Type B pancreatic cell (in vitro differentiated cells): ENCODE data around the gene ABI3BP. TPM values are rescaled to one million over a fixed set of nuclear protein-coding genes. Genes with fewer than 3 reads are reported as not detected.

Experiments used
- DNase-seq: peaks from one replicate; pipeline ENCODE4 v3.0.0; 2021; ENCODE audit warnings: mixed read lengths; ENCODE audit not compliant: unreplicated experiment; ENCODE audit errors: extremely low spot score
- H3K27ac Mint-ChIP-seq: 2 replicates; pipeline ENCODE4 v1.8.0; 2021; ENCODE audit warnings: mild to moderate bottlenecking, mixed read lengths
- H3K27me3 Mint-ChIP-seq: 2 replicates; pipeline ENCODE4 v1.8.0; 2021; ENCODE audit warnings: mixed read lengths
- H3K36me3 Mint-ChIP-seq: 2 replicates; pipeline ENCODE4 v1.8.0; 2021; ENCODE audit warnings: mixed read lengths
- H3K4me1 Mint-ChIP-seq: one replicate; pipeline ENCODE4 v1.8.0; 2021; ENCODE audit warnings: mixed read lengths; ENCODE audit not compliant: unreplicated experiment
- H3K4me3 Mint-ChIP-seq: 2 replicates; pipeline ENCODE4 v1.8.0; 2021; ENCODE audit warnings: mild to moderate bottlenecking, mixed read lengths
- H3K9me3 Mint-ChIP-seq: 2 replicates; pipeline ENCODE4 v1.8.0; 2021; ENCODE audit warnings: mixed read lengths
- total RNA-seq: library from RNA; stranded (reverse); gene quantifications from 2 replicates; pipeline ENCODE4 v1.2.1, GENCODE V29; 2021; ENCODE audit warnings: low replicate concordance
- TF ChIP-seq, protein P1 (sequence below): fragments of 200-600 bp; sonication (generic); conservative IDR thresholded peaks from 2 replicates; pipeline ENCODE4 v1.5.0; 2021; ENCODE audit warnings: antibody characterized with exemption, mild to moderate bottlenecking

Gene ABI3BP
- total RNA-seq, 1 donor from 2014 or later: 7.3 TPM

DNA sequence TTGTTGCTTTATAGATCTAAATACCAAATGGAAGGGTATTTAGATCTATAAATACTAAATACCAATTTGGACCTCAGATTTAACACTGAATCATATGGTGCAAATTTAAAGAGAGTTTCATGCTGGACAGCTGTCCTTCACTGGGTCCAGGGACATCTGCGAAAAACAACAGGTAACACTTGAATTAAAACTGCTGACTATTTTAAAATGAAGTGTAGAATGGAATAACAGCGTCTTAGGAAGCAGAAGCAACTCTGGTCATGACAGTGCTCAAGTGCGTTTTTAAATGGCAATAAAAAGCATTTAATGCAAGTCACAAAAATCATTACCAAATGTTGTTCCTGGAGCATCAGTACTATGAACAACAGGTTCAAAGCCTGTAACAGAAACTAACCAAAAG, 177.6 kb downstream of the ABI3BP start:
- TF ChIP-seq, protein P1, sequence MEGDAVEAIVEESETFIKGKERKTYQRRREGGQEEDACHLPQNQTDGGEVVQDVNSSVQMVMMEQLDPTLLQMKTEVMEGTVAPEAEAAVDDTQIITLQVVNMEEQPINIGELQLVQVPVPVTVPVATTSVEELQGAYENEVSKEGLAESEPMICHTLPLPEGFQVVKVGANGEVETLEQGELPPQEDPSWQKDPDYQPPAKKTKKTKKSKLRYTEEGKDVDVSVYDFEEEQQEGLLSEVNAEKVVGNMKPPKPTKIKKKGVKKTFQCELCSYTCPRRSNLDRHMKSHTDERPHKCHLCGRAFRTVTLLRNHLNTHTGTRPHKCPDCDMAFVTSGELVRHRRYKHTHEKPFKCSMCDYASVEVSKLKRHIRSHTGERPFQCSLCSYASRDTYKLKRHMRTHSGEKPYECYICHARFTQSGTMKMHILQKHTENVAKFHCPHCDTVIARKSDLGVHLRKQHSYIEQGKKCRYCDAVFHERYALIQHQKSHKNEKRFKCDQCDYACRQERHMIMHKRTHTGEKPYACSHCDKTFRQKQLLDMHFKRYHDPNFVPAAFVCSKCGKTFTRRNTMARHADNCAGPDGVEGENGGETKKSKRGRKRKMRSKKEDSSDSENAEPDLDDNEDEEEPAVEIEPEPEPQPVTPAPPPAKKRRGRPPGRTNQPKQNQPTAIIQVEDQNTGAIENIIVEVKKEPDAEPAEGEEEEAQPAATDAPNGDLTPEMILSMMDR: no peak
- Mint-ChIP-seq H3K9me3 (no peaks in the 10 kb centered on the region), H3K4me3 (no peak overlapping the region), H3K27ac (no peak overlapping the region), H3K36me3 (no peaks in the 10 kb centered on the region), H3K27me3 (peaks cover 30% of the 10 kb centered on the region), H3K4me1 (no peaks in the 10 kb centered on the region)
- DNase-seq: no peak

DNA sequence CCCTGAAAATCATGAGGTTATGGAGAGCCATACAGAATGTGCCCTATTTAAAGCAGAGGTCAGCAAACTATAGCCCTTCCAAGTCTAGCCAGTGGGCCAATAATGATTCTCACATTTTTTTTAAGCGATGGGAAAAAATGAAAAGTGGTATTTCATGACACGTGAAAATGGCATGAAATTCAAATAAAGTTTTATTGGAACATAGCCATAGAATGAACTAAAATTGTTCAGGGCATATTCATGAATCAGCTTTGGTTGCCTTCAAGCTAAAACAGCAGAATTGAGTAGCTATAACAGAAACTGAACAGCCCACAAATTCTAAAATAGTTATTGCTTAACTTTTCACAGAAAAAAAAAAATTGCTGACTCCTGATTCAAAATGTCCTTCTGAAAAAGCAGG, 179.4 kb downstream of the ABI3BP start:
- Mint-ChIP-seq H3K27ac (no peak overlapping the region), H3K4me3 (no peak overlapping the region), H3K4me1 (no peaks in the 10 kb centered on the region), H3K9me3 (no peaks in the 10 kb centered on the region), H3K27me3 (peaks cover 27% of the 10 kb centered on the region), H3K36me3 (no peaks in the 10 kb centered on the region)
- TF ChIP-seq, protein P1: no peak
- no peak for DNase-seq

DNA sequence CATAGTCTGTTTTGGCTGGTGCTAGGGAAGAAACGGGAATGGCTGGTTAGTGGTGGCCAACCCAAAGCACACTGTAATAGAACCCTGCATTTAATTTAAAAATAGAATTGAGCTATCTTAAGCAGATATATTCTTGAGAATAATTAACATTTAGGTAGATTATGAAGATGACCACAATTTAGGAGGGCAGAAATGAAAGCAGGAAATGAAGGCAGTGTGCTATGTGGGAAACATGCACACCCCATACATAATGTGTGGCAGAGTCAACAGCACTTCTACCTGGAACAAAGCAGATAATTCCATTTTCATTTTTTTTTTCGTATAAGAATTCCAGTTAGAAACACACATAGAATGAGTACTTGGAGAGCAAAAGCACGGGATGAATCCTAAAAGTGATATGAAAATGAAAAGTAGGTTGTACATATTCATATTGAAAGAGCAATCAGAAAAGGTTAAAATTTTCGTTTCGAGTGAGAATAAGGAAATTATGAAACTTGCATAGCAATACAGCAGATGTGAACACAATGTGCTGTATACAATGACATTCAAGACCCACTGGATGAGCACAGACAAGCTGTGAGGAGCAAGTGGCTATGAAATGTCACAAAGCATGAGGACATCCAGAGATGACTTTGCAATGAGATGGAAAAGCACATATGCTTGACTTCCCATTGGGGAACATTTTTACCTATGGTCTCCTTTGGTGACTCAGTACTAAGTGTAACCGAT, 181.3 kb downstream of the ABI3BP start:
- H3K27ac Mint-ChIP-seq: no peak overlapping the region
- no peaks in the 10 kb centered on the region for H3K36me3 Mint-ChIP-seq
- H3K4me3 Mint-ChIP-seq: no peak overlapping the region
- peaks cover 22% of the 10 kb centered on the region for H3K27me3 Mint-ChIP-seq
- no peaks in the 10 kb centered on the region for H3K4me1 Mint-ChIP-seq
- DNase-seq: no peak
- H3K9me3 Mint-ChIP-seq: no peaks in the 10 kb centered on the region
- TF ChIP-seq, protein P1: no peak

DNA sequence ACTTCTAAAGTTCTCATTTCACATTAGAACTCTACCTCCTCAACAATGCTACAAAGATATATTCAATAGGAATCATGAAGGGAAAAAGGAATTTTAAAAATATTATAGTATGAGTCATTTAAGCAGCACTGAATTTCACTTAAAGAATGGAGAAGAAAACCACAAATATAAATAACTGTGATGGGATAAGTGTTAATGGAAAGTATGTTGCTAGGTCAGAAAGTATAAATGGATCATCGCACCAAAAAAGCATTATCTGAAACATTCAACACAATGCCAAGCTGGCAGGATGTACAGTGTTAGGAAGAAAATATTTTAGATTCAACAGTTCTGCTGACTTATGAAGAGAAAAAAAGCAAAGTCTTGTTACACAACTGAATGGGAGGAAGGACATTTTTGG, 182.6 kb downstream of the ABI3BP start:
- TF ChIP-seq, protein P1: no peak
- no peak for DNase-seq
- H3K27me3 Mint-ChIP-seq: peaks cover 21% of the 10 kb centered on the region
- H3K36me3 Mint-ChIP-seq: no peaks in the 10 kb centered on the region
- no peaks in the 10 kb centered on the region for H3K9me3 Mint-ChIP-seq
- no peaks in the 10 kb centered on the region for H3K4me1 Mint-ChIP-seq
- no peak overlapping the region for H3K27ac Mint-ChIP-seq
- H3K4me3 Mint-ChIP-seq: no peak overlapping the region

DNA sequence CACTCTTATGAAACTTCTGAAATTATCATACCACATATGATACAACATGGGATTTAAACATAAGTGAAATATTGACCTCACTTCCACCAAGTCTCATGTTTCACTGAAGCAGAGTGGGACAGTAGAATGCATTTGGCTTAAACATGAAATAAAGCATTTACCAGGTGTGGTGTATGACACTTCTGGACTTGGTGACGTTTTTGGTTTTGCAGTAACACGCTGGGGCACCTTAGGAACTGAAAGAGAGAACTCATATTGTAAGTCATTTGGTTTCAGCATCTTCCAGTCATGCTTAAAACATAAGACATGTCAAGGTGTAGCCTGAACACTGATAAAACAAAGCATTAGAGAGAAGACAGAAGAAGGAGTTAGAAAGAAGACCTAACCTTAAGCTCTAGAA, 188.6 kb downstream of the ABI3BP start:
- no peaks in the 10 kb centered on the region for H3K36me3 Mint-ChIP-seq
- H3K4me3 Mint-ChIP-seq: no peak overlapping the region
- no peaks in the 10 kb centered on the region for H3K9me3 Mint-ChIP-seq
- H3K4me1 Mint-ChIP-seq: no peaks in the 10 kb centered on the region
- H3K27ac Mint-ChIP-seq: no peak overlapping the region
- no peak for DNase-seq
- H3K27me3 Mint-ChIP-seq: peaks cover 7% of the 10 kb centered on the region
- TF ChIP-seq, protein P1: no peak

DNA sequence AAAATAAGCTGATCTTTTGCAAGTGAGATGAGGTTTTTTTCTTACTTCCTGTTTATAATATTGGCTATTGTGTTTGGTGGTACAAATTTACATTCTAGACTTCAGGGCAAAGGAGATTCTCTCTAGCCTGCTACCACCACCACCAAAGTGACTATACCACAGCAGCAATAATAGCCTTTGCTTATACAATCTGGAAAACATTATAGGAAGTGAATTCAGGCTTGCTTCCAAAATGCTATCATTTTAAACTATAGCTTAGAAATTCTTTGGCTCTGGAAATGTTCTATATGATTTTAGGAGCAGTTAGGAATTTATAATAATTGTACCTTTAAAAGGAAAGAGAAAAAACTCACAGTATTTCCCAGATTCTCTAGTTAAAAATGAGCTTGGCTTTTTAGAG, 189.5 kb downstream of the ABI3BP start:
- TF ChIP-seq, protein P1: no peak
- Mint-ChIP-seq H3K9me3 (no peaks in the 10 kb centered on the region), H3K4me1 (no peaks in the 10 kb centered on the region), H3K27ac (no peak overlapping the region), H3K27me3 (peaks cover 7% of the 10 kb centered on the region), H3K36me3 (no peaks in the 10 kb centered on the region), H3K4me3 (no peak overlapping the region)
- no peak for DNase-seq
